CD4-positive, alpha-beta T cell treated with Interleukin-4 for 4 hours (primary cell): Measurements from ENCODE around the gene CD96.
"Not testable (repeated sequence)": the region's sequence is repeated elsewhere in the genome, so short reads cannot be mapped to it uniquely, and the experiment has no call there.

Experiments
- DNase-seq: peaks from one replicate; pipeline ENCODE4 v3.0.0-alpha.2; 2020

The CD96 gene

GRCh38 chr3:111595232-111595631 is 53.2 kb downstream of the CD96 start, which contains the start of gene ZBED2:
Gene ZBED2 (minus strand): TSS chr3:111595346. CDS start chr3:111594201, 1,145 bp downstream.
- DNase-seq, result no peak

- DNase-seq, result no peak
Observed at GRCh38 chr3:111596328-111596727, 54.3 kb downstream of the CD96 start.

GRCh38 chr3:111598139-111598538 is 56.1 kb downstream of the CD96 start:
- no peak for DNase-seq

GRCh38 chr3:111598552-111598951 is 56.6 kb downstream of the CD96 start:
- no peak for DNase-seq

- DNase-seq, result no peak
Observed at GRCh38 chr3:111601810-111602209, 59.8 kb downstream of the CD96 start.

- no peak for DNase-seq
Observed at GRCh38 chr3:111603679-111604078, 61.7 kb downstream of the CD96 start.

GRCh38 chr3:111604119-111604518 is 62.1 kb downstream of the CD96 start:
- DNase-seq, result no peak

- no peak for DNase-seq
Observed at GRCh38 chr3:111605018-111605417, 63.0 kb downstream of the CD96 start.

- DNase-seq, result no peak
Observed at GRCh38 chr3:111605493-111605892, 63.5 kb downstream of the CD96 start.

GRCh38 chr3:111607240-111607920 is 65.4 kb downstream of the CD96 start:
- no peak for DNase-seq

- DNase-seq, result peak; percentile 48
Observed at GRCh38 chr3:111608383-111608782, 66.4 kb downstream of the CD96 start.

GRCh38 chr3:111609700-111610099 is 67.7 kb downstream of the CD96 start:
- no peak for DNase-seq

- peak; percentile 86 for DNase-seq
Observed at GRCh38 chr3:111610189-111610588, 68.2 kb downstream of the CD96 start.

- no peak for DNase-seq
Observed at GRCh38 chr3:111610612-111611054, 68.6 kb downstream of the CD96 start.

GRCh38 chr3:111613294-111613693 is 71.3 kb downstream of the CD96 start:
- no peak for DNase-seq

- DNase-seq, result no peak
Observed at GRCh38 chr3:111615880-111616279, 73.9 kb downstream of the CD96 start.

GRCh38 chr3:111616417-111617105 is 74.6 kb downstream of the CD96 start:
- DNase-seq, result peak; percentile 79

- no peak for DNase-seq
Observed at GRCh38 chr3:111617406-111617805, 75.4 kb downstream of the CD96 start.

GRCh38 chr3:111617912-111618601 is 76.1 kb downstream of the CD96 start:
- DNase-seq, result no peak

- no peak for DNase-seq
Observed at GRCh38 chr3:111618945-111619344, 76.9 kb downstream of the CD96 start.

GRCh38 chr3:111619833-111620232 is 77.8 kb downstream of the CD96 start:
- no peak for DNase-seq

- no peak for DNase-seq
Observed at GRCh38 chr3:111621535-111621934, 79.5 kb downstream of the CD96 start.

GRCh38 chr3:111627092-111627491 is 85.1 kb downstream of the CD96 start:
- DNase-seq, result no peak

- DNase-seq, result not testable (repeated sequence)
Observed at GRCh38 chr3:111629018-111629417, 87.0 kb downstream of the CD96 start.
